ENCODE results near the gene TAF1. TPM values are rescaled to one million over a fixed set of nuclear protein-coding genes. Genes with fewer than 3 reads are reported as not detected.

Gene TAF1
- total and polyA plus RNA-seq, 2 of the 13 experiments (the other 11 are each of a cell fraction or from before 2014, with no cell fraction given), result 8.1 to 17.7 TPM

- CTCF ChIA-PET (ENCODE audit: low intra/inter-chr PET ratio, low total read pairs), result no interaction called here
- H3K9ac ChIP-seq (ENCODE audit: insufficient read depth, low read depth, low read length), result no peak overlapping the region
- no peak overlapping the region for H2AFZ ChIP-seq (ENCODE audit: low read length)
- intact Hi-C loops (cut with micrococcal nuclease; ENCODE audit: unreplicated experiment), result no loop called here
- no peak overlapping the region for H3K27ac ChIP-seq (ENCODE audit: extremely low read length, insufficient read depth, low read length)
- no peaks in the 10 kb centered on the region for H3K9me3 ChIP-seq (ENCODE audit: low read length)
- FAIRE-seq, result no peak
- no peaks in the 10 kb centered on the region for H4K20me1 ChIP-seq (ENCODE audit: insufficient read depth, low read length)
- in situ Hi-C loops (cut with HindIII; ENCODE audit: extremely low pct_ligation_motif_present, low pct_unique_long_range_greater_than_20kb), result no loop called here
- no TSS peak for BruUV-seq (replicated peaks)
- H3K4me3 ChIP-seq (replicated peaks in 1 of 3; ENCODE audit: insufficient read depth in 1 of 3, low read depth in 2 of 3, low read length in 3 of 3), result no peak overlapping the region
- no peak for ATAC-seq
- 94% methylated on average over 14 of the region's 14 CpGs for WGBS (ENCODE audit: low lambda C conversion rate)
- no peaks in the 10 kb centered on the region for H3K36me3 ChIP-seq (replicated peaks in 1 of 2; ENCODE audit: control insufficient read depth in 1 of 2, insufficient read depth in 2 of 2, low read length in 2 of 2)
- peaks cover 20% of the 10 kb centered on the region for H3K4me1 ChIP-seq (ENCODE audit: insufficient read depth, low read length)
- TF ChIP-seq NR1H2 (CRISPR knock-in tag; IDR thresholded peaks at IDR 0.05; ENCODE audit: borderline replicate concordance, low read depth) (no peak), ZBTB10 (CRISPR knock-in tag; IDR thresholded peaks at IDR 0.05; ENCODE audit: borderline replicate concordance) (no peak), ZNF577 (CRISPR knock-in tag; IDR thresholded peaks at IDR 0.05; ENCODE audit: borderline replicate concordance, low read depth) (no peak)
- H3K27me3 ChIP-seq (ENCODE audit: control insufficient read depth in 1 of 2, insufficient read depth in 2 of 2, low read length in 2 of 2), result no peaks in the 10 kb centered on the region; a peak in 1 of 5 replicates
- POLR2A ChIA-PET, result no interaction called here
- no peak for DNase-seq (ENCODE audit: low spot score)
- no peak overlapping the region for H3K4me2 ChIP-seq (ENCODE audit: low read depth, low read length)
- peaks cover 21% of the 10 kb centered on the region for H3K79me2 ChIP-seq (ENCODE audit: insufficient read depth, low read length)
These were observed 1.9 kb upstream of the TAF1 start for GRCh38 chrX:71364221-71364620.

GRCh38 chrX:71365356-71365874, 742 bp upstream of the TAF1 start:
- in situ Hi-C loops (cut with HindIII; ENCODE audit: extremely low pct_ligation_motif_present, low pct_unique_long_range_greater_than_20kb) (no loop called here), intact Hi-C loops (cut with micrococcal nuclease; ENCODE audit: unreplicated experiment) (no loop called here)
- POLR2A ChIA-PET, result interaction anchor here (0.6 to 2.6 kb wide), 21 partner anchors 8 to 257 kb away, joined by 3 to 36 read pairs (median 5); partner anchors contain the start of genes ITGB1BP2, MED12, NONO and OGT
- TF ChIP-seq KMT2A (CRISPR knock-in tag; IDR thresholded peaks at IDR 0.05) (peak; percentile 43; the same call in 1 of the 2 replicates), SIN3A (IDR thresholded peaks at IDR 0.05; ENCODE audit: borderline replicate concordance, low read depth, low read length) (0 out of 2 replicates have a peak, but pooled peaks have one; percentile 46), ZNF44 (CRISPR knock-in tag; IDR thresholded peaks at IDR 0.05) (no peak), ELF4 (CRISPR knock-in tag; IDR thresholded peaks at IDR 0.05; ENCODE audit: borderline replicate concordance) (peak; percentile 42; the same call in 1 of the 2 replicates), POLR2G (IDR thresholded peaks at IDR 0.05; ENCODE audit: low read depth, low read length) (peak; percentile 9; the same call in 1 of the 2 replicates), PHB2 (IDR thresholded peaks at IDR 0.05; ENCODE audit: partially characterized antibody) (no peak), ZNF770 (CRISPR knock-in tag; IDR thresholded peaks at IDR 0.05) (peak; percentile 58; the same call in 1 of the 2 replicates), TEAD3 (CRISPR knock-in tag; optimal IDR thresholded peaks at IDR 0.05; ENCODE audit: borderline replicate concordance) (no peak), ZFYVE20 (CRISPR knock-in tag; IDR thresholded peaks at IDR 0.05; ENCODE audit: borderline replicate concordance, low read depth) (no peak), HDAC1 (CRISPR knock-in tag; IDR thresholded peaks at IDR 0.05) (0 out of 2 replicates have a peak, but pooled peaks have one; percentile 46), EED (CRISPR knock-in tag; IDR thresholded peaks at IDR 0.05) (no peak)

More at GRCh38 chrX:71365356-71365874, 742 bp upstream of the TAF1 start:
- H4K20me1 ChIP-seq (ENCODE audit: insufficient read depth, low read length), result no peaks in the 10 kb centered on the region
- ATAC-seq (no peak), DNase-seq (ENCODE audit: low spot score) (no peak), FAIRE-seq (no peak)
- peak overlapping the region; percentile 92 for H3K9ac ChIP-seq (ENCODE audit: insufficient read depth, low read depth, low read length)
- peaks cover 26% of the 10 kb centered on the region for H3K79me2 ChIP-seq (ENCODE audit: insufficient read depth, low read length)
- H2AFZ ChIP-seq (ENCODE audit: low read length), result no peak overlapping the region
- 0% methylated on average over 4 of the region's 16 CpGs for WGBS (ENCODE audit: low lambda C conversion rate)
- H3K4me3 ChIP-seq (replicated peaks in 1 of 3; ENCODE audit: insufficient read depth in 1 of 3, low read depth in 2 of 3, low read length in 3 of 3), result peak overlapping the region; percentile 62 to 88 (median 73)
- peak overlapping the region; percentile 92 for H3K27ac ChIP-seq (ENCODE audit: extremely low read length, insufficient read depth, low read length)
- no peaks in the 10 kb centered on the region for H3K9me3 ChIP-seq (ENCODE audit: low read length)
- H3K27me3 ChIP-seq (ENCODE audit: control insufficient read depth in 1 of 2, insufficient read depth in 2 of 2, low read length in 2 of 2), result no peaks in the 10 kb centered on the region; a peak in 1 of 5 replicates
- no peaks in the 10 kb centered on the region; a peak in 1 of 5 replicates for H3K36me3 ChIP-seq (replicated peaks in 1 of 2; ENCODE audit: control insufficient read depth in 1 of 2, insufficient read depth in 2 of 2, low read length in 2 of 2)
- H3K4me2 ChIP-seq (ENCODE audit: low read depth, low read length), result peak overlapping the region; percentile 78
- BruUV-seq (replicated peaks), result TSS peak; percentile 99
- H3K4me1 ChIP-seq (ENCODE audit: insufficient read depth, low read length), result peaks cover 20% of the 10 kb centered on the region
- CTCF ChIA-PET (ENCODE audit: low intra/inter-chr PET ratio, low total read pairs), result no interaction called here

All from HepG2 (cell line).